GM19467 (cell line): ENCODE measurements around the gene DENND1A.

Source experiments
- ATAC-seq: cut with Tn5 transposase; IDR thresholded peaks from one replicate; pipeline ENCODE4 v1.9.1; 2021; ENCODE audit warnings: mild to moderate bottlenecking, moderate library complexity; ENCODE audit not compliant: unreplicated experiment

DENND1A gene

DNA sequence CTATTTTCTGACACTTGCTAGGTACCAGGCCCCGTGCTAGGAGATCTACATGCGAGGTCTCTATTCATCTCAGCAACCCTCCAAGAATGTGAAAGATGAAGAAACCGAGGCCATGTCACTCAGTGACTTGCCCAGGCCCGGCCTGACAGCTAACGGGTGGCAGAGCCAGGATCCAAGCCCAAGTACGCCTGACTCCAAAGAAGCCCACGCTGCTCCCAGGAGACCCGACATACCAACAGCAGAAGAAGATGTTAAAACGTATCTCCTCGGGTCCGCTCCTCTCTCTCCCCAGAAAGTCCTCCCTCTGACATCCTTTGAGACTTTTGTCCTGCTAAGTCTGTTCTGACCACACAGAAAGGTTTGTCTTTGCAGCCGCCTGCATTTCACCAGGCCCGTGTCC lies 508.7 kb downstream of the DENND1A start:
- ATAC-seq = no peak

DNA sequence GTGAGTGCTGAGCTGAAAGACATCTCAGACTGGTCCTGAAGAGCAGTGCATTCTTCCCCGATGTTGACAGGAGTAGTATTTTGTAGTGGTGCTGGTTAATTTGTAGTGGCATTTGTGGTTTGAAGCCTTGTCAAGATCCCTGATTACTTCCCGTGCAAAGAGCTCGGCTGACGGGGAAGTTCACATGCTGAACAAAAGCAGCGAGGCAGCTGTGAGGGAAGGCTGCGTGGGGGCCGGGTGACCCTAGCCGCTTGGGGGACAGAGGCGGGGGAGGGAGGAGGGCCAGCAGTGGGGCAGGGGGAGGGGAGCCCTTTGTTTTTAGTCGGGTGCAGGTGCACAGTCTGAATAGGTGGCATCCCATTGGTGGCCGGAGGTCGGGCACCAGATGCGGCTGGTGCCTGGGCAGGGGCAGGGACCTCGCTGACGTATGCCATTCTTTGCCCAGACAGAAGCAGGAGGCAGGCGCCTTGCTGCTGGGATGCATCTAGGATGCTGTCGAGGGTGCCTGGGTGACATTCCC lies 509.3 kb downstream of the DENND1A start:
- ATAC-seq = no peak

DNA sequence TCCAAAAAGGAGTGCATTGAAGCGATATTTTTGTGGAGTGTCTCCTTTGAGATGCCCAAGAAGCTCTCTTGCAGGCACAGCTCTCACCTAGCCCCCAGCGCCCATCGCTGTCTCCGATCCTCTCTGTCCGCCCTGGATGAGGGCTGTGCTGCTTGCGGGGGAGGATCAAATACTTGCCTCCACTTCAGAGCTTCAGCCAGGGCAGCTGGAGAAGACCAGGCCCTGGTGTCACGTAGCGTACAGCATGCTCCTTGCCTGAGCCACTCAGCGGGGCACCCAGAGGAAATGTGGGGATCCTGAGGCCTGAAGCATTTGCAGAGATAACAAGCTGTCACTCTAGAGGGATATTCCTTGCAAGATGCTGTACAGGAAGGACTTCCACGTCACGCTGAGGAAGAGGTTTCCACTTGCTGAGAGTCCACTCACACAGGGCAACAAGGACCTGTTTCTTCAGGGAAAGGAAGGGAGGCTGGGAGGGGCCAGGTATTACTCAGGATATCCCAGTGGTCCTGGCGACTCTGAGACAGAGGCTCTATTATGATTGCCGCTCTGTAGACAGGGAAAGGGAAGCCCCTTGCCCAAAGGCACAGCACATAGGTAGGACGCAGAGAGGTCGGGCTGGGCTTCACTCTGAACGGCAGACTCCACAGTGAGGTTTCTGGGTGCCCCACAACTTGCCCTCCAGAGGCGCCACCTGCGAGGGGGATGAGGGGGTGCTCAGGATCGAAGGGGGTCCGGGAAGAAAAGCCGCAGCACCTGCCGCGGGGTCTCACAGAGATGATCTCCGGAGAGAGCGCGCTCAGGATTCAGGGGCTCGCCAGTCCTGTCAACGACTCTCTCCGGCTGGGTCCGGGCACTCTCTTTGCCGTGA lies 510.0 kb downstream of the DENND1A start:
- ATAC-seq = no peak

DNA sequence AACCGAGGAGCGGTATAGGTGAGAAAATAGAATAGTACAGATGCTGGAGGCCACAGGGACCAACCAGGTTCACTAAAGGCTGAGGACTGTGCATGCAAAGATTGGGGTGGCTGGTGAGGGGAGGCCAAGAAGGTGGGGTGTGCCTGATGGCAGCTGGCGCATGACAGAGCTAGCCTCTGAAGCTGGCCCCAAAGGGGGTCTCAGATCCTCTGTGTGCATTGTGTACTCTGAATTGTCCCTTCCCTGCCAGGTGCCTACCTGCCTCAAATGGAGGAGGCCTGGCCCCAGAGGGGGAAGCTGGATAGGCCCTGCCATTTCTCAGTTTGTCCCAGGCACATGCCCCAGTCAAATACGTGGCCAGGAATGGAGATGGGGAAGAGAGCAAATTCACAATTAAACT lies 510.8 kb downstream of the DENND1A start:
- no peak for ATAC-seq

DNA sequence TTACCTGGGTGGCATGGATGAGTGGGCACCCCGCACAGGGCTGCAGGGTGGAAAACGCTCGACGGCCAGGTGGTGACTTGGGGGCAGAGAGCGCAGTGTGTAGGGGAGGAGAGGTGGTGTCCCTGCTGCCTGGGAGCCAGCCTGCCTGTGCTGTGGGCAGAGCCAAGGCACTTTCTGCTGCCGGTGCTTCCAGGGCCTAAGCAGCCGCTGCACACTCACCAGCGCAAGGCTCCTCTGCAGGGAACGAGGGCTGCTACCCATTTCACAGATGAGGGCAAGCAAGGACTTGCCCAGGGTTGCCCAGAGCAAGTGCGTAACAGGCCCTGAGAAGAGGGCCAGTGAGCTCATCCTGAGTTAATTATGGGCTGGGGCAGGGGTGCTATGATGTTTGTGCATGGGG lies 511.4 kb downstream of the DENND1A start:
- no peak for ATAC-seq

DNA sequence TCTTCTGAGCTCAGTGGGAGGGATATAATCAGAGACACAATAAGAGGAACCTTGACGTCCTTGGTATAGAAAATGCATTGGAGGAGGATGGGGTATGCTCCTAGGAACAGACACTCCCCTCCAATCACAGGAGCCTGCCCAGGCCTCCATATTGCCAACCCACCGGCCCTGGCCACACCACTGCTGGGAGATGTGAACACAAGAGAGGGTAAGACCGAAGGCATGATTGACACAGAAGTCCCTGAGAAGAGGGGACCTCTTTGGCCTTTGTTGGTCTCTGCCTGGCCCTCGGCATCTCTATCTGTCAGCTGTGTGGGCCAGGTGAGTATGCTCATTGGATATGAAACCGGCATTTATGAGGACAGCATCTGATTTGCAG lies 511.9 kb downstream of the DENND1A start:
- no peak for ATAC-seq

DNA sequence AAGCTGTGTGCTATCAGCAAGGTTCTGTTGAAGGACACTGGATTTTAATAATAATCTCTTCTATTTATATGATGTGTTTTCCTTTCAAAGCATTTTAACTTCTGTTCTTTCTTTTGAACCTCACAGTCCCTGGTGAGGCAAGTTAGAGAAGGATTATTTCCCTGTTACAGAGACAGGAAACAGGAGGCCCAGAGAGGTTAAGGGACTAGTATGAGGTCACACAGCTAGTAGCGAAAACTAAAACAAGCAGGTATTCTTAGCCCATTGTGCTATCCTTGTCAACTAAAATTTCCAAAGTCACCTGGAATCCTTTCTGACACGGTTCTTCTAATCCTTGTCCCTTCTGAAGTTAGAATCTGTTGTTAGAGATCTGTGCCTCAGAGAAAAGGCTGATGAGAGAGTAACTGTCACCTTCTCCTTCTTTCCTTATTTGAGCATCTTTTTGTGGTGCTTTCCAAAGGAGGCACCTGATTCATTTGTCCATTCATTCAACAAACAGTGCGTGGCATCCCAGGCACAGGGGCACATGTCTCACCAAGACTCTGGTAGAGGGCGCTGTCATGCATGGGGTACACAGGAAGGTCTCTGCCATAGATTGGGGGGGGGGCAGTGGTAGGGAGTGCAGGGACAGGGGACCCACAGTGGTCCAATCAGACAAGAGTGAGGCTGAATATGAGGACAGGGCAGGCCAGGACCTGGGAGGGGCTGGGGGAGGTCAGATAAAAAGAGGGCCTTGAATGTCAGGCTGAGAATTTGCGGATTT lies 512.5 kb downstream of the DENND1A start:
- no peak for ATAC-seq

DNA sequence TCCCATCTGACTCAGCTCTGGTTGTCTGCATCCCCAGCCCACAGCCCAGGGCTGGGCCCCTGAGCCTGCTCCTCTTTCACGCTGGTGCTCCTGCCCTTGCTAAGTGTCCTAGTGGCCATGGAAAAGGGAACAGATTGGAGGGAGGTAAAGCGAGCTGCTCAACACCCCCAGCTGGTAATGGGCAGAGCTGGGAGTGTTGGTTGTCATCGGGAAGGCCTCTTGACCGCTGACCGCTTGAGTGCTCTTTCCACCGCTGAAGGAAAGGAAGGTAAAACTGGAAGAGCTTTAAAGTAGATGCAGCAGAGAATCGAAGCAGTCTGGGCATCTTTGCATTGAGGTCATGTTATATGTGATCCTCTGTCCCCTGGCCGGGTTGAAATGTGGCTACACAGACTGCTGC lies 513.8 kb downstream of the DENND1A start:
- ATAC-seq = no peak

DNA sequence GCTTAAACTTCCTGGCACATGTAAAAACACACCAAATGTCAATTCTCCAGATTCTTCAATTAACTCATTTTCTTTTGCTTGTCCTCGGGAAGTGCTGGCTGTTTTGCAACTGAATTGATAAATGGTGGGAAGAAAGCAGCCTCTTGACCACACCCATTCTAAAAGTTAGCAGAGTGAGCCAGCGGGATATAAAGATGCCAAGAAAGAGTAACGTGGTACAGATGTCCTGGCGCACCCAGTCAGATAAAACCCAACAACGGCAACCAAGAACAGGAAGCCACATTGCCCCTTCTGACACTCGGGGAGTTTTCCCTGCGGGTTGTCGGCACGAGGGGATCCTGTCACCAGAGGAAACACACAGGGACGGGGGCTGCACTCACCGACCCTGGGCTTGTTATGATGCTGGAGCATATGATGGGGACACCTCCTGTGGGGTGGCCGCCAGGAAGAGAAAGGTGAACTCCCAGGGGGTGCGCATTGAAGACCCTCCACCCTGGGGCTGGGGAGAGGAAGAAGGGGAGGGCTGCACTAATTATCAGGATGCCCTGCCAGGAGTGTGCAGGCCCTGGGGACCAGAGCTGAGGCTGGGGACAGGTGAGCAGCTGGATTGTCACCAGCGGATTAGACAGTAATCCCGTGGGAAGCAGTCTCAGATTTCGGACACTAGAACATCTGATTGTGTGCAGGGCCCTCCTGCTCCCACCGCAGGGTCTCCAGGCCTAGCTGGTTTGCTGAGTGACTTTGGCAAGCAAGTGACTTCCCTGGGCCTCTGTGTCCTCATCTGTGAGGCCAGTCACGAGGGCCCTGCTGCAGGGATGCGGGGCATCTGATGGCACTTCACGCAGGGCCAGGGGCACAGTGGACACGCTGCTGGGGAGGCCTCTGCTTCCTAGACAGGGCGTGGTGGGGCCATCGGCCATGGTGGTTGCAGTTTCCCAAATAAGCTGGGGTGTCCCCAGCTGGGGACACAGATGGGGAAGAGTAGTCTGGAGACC lies 514.7 kb downstream of the DENND1A start:
- ATAC-seq = no peak

DNA sequence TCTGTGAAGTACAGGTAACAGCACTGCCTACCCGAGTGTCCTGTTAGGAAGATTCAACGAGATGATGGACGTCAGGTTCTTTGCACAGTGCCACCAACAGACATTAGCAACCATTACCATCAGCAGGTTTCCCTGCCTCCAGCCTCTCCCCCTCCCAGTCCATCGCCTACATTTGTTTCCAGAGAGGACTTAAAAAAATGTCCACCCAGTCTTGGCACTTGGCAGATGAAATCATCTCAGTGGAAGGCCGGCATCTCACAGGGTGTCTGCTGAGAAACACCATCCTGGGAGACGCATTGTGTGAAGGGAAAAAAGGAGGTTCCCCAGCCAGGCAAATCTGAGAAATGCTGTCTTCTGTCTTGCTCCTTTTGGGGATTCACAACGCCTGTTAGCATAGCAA lies 515.7 kb downstream of the DENND1A start:
- no peak for ATAC-seq

DNA sequence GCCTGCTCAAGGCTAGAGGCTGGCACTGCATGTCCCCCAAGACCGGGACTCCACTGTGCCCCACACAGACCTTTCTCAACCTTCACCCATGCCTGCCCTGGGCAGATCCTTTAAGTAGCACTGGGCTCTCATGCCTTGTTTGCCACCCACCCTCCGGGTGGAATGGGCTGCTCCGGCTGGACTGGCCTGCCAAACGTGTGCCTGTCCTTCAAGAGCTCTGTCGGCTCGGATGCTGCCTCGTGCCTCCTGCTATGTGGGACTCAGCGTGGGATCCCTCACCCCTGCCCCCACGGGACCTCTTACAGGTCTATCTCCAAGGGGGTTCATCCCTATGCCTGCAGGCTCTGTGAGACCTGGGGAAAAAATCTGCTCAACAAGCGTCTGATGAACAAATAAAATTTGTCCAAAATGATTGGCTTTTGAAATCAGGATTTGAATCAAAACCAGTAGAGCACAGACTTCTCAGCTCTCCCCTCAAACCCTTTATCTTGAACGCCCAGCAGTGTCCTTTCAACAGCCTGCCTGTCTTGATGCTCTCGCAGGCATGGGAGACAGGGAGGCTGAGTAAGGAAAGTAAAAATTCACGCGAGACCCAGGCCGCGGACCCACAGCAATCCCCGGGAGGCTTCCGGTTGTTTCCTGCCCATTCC lies 517.6 kb downstream of the DENND1A start:
- no peak for ATAC-seq

DNA sequence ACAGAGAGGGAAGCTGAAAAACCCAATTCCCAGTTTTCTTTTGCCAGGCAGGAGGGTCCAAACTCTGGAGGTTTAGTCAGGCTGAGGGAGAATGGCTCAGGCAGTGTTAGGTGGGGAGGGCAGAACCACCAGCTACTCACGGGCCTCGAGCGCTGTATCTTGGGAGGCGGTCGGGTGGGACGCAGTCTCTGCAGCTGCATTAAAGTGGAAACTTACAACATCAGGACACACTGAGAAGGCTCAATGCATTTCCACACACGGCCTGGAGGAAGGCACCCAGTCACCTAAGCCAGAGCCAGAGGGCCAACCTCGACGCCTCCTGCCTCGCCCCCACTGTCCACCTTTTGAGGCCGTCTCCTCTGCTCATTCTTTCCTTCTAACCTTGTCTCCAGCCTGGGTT lies 518.3 kb downstream of the DENND1A start:
- ATAC-seq = no peak

DNA sequence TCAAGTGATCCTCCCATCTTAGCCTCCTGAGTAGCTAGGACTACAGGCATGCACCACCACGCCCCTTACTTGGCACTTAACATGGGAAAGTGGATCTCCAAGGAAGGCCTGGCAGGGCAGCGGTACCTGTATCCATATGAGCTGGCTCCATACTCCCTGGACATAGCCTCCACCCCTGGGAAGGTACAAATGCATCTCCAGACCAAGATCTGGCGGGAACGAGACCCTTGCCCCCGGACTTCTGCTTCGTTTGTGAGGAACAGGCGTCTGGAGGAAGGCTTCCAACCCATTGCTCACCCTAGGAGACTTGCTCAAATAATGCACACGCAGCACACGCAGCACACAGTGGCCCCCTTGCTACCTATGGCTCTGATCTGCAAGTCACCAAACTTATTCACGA lies 518.7 kb downstream of the DENND1A start:
- ATAC-seq = no peak

DNA sequence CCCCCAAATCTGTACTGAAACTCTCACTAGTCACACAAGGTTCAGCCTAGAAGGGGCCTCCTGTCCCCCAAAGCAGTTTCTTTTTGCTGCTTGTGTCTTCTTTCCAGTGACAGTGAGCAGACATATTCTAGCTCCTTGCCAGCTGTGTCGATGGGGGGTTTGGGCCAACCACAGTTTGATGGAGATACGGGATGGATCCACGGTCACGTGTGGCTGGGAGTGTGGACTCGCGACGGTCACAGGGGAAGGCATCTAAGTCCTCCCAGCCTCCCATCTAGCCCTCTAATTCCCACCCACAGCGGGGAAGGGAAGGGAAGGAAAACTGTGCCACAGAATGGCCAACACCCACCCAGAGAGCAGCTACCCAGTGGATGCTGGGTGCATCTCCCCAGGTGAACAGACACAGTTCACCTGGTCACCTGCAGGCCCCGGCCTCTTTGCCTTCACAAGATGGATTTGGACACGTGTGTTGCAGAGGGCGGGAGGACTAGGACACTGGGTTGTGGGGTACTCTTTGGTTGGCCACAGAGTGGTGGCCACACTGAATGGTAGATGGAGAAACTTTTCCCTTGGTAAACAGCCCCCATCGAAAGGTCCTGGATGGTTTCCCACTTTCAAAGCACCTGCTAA lies 519.5 kb downstream of the DENND1A start:
- no peak for ATAC-seq

DNA sequence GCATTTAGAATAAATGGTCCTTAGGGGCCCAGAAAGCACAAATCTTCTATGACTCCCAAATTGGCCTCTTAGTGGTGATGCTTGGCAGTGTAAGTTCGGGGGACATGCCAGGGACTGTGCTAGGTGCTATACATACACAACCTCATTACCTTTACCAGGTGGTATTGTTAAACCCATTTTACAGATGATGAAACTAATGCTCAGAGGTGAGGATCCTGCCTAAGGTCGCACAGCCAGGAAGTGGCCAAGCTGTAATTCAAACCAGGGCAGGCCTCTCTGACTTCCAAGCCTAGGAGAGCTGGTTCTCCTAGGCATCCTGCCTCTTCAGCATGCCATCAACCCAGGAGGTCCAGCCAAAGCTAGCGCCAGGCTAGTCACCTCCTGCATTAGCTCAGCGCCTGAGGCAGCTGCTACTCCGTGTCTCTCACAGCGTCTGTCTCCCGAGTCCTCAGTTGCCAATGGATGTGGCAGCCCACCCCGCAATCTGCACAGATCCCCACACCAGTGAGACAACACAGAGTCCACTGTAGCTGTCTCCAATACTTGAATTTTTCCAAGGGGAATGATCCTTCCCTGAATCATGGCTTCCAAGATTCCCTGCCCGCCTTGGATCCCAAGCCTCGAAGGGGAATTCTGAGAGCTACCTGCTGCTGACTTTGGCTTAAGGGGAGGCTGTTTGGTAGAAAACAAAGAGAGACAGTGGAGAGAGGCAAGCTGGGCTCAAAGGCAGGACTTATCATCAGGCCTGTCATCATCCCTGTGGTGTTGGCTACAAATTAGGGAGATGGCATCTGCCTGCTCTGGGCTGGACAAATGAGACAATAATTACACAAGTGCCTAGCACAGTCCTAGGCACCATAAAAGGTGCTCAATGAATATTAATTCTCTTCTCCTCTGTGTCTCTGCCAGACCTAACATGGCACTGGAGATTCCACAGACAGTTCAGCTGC lies 521.3 kb downstream of the DENND1A start:
- no peak for ATAC-seq

DNA sequence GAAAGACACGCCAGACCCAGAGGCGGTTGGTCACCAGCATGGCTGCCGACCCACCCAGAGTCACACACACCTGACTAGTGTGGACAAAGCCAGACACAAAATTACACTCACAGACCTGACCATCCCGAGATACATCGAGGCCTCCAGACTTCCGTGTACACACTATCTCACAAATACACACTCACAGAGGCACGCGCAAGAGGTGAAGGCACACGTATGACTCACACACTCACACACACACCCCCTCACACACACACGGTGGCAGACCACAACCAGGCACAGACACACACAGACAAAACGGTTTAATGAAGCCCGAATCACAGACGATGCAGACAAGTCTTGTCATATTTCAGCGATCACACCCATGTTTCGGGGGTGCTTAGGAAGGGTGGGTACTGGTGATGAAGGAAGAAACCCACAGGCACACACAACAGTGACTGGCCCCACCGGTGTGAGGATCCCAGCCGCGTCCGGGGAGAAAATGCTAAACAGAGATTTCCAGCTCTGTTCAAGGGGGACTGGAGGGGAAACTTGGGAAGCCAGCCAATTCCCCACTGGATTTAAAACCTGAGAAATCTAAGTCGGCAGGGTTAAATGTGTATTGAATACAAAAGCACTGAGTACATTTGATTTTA lies 522.6 kb downstream of the DENND1A start:
- ATAC-seq = no peak

DNA sequence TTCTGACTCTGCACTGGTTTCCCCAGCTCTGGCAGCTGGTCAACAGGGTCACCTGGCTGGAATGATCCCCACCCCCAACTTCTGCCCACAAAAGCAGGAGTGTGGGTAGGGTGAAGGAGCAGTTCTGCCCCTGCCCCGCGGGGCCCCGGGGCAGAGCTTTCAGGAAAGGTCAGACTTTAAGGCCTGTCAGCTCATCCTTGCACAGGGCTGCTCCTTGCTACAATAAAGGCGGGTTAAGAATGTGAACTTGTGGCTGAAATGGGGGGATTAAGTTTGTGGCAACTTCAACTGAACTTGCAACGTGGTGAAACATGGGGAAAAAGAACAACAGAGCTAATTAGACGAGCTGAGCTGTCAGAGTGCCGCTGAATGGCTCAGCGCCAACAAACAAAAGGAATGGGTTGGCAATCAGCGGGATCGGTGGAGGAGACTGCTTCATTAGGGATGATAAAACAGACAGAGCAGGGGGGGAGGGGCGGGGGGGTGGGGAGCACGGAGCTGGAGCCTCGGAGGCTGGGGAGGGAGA lies 523.2 kb downstream of the DENND1A start:
- no peak for ATAC-seq

DNA sequence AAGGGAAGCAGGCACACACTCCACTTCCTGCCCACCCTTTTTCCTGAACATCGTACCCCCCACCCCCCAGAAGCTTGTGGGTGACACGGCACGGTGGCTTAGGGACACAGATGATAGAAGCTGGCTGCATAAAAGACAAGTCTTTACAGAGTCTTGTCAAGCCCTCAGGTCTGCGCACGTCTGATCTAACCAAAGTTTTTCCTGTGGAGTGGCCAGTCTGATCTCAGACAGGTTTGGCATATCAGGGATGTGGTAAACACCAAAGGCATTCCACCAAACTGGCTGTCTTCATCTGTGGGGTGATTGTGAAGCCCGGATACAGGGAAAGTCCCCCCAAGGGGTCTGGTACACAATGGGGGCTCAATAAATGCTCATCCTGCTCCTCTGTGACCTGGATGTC lies 523.9 kb downstream of the DENND1A start:
- no peak for ATAC-seq
